Measurements from ENCODE around the gene PYDC1.

GRCh38 chr16:31224092-31224955 is 7.4 kb upstream of the PYDC1 start:
- TF ChIP-seq POLR2A (IDR thresholded peaks at IDR 0.05) (no peak), CTCF (IDR thresholded peaks at IDR 0.05) (no peak)
